Measurements from ENCODE around the gene CTSO.

Gene CTSO

GRCh38 chr4:155891058-155891457, 62.6 kb downstream of the CTSO start:
- no peaks in the 10 kb centered on the region for H3K9me3 ChIP-seq (ENCODE audit: insufficient read depth, low read depth, low read length)
- no peak overlapping the region for H3K4me2 ChIP-seq (ENCODE audit: low read depth, low read length, poor library complexity, severe bottlenecking)
- H2AFZ ChIP-seq (ENCODE audit: low read length): no peak overlapping the region
- no peaks in the 10 kb centered on the region for H4K20me1 ChIP-seq (ENCODE audit: insufficient read depth, low read length, poor library complexity, severe bottlenecking)
- no peaks in the 10 kb centered on the region for H3K9me2 ChIP-seq (replicated peaks; ENCODE audit: low read depth, low read length)
- H3F3A ChIP-seq (ENCODE audit: low read depth): no peaks in the 10 kb centered on the region
- TF ChIP-seq EZH2phosphoT487 (IDR thresholded peaks at IDR 0.05; ENCODE audit: borderline replicate concordance) (no peak), CTCF (conservative IDR thresholded peaks at IDR 0.05; ENCODE audit: low read length) (no peak)
- H3K4me3 ChIP-seq (ENCODE audit: low read length, poor library complexity, severe bottlenecking): no peak overlapping the region
- H3K27me3 ChIP-seq (ENCODE audit: insufficient read depth, low read length, poor library complexity, severe bottlenecking): no peaks in the 10 kb centered on the region
- no peaks in the 10 kb centered on the region for H3K79me2 ChIP-seq (ENCODE audit: insufficient read depth, low read length)
- H3K36me3 ChIP-seq (ENCODE audit: insufficient read depth, low read length): no peaks in the 10 kb centered on the region
- no peaks in the 10 kb centered on the region for H3K4me1 ChIP-seq (ENCODE audit: insufficient read depth, low read length, poor library complexity, severe bottlenecking)
- no peak overlapping the region for H3K9ac ChIP-seq (ENCODE audit: low read depth, low read length, poor library complexity, severe bottlenecking)

GRCh38 chr4:155889946-155890345, 63.7 kb downstream of the CTSO start:
- Histone ChIP-seq H3K4me1 (ENCODE audit: insufficient read depth, low read length, poor library complexity, severe bottlenecking) (no peaks in the 10 kb centered on the region), H3K4me2 (ENCODE audit: low read depth, low read length, poor library complexity, severe bottlenecking) (no peak overlapping the region), H4K20me1 (ENCODE audit: insufficient read depth, low read length, poor library complexity, severe bottlenecking) (no peaks in the 10 kb centered on the region), H3K9me2 (replicated peaks; ENCODE audit: low read depth, low read length) (no peaks in the 10 kb centered on the region), H3K36me3 (ENCODE audit: insufficient read depth, low read length) (no peaks in the 10 kb centered on the region), H3K4me3 (ENCODE audit: low read length, poor library complexity, severe bottlenecking) (no peak overlapping the region), H3K79me2 (ENCODE audit: insufficient read depth, low read length) (no peaks in the 10 kb centered on the region), H3F3A (ENCODE audit: low read depth) (no peaks in the 10 kb centered on the region), H3K9ac (ENCODE audit: low read depth, low read length, poor library complexity, severe bottlenecking) (no peak overlapping the region), H3K9me3 (ENCODE audit: insufficient read depth, low read depth, low read length) (no peaks in the 10 kb centered on the region), H3K27me3 (ENCODE audit: insufficient read depth, low read length, poor library complexity, severe bottlenecking) (no peaks in the 10 kb centered on the region), H2AFZ (ENCODE audit: low read length) (no peak overlapping the region)
- TF ChIP-seq EZH2phosphoT487 (IDR thresholded peaks at IDR 0.05; ENCODE audit: borderline replicate concordance): no peak
- TF ChIP-seq CTCF (conservative IDR thresholded peaks at IDR 0.05; ENCODE audit: low read length): no peak

- Histone ChIP-seq H3K27me3 (ENCODE audit: insufficient read depth, low read length, poor library complexity, severe bottlenecking) (no peaks in the 10 kb centered on the region), H3K9me3 (ENCODE audit: insufficient read depth, low read depth, low read length) (no peaks in the 10 kb centered on the region)
These were observed 64.5 kb downstream of the CTSO start for GRCh38 chr4:155889031-155889793.

More at GRCh38 chr4:155889031-155889793, 64.5 kb downstream of the CTSO start:
- Histone ChIP-seq H3K36me3 (ENCODE audit: insufficient read depth, low read length) (no peaks in the 10 kb centered on the region), H3K4me1 (ENCODE audit: insufficient read depth, low read length, poor library complexity, severe bottlenecking) (no peaks in the 10 kb centered on the region), H3K4me2 (ENCODE audit: low read depth, low read length, poor library complexity, severe bottlenecking) (no peak overlapping the region), H3K4me3 (ENCODE audit: low read length, poor library complexity, severe bottlenecking) (no peak overlapping the region), H2AFZ (ENCODE audit: low read length) (no peak overlapping the region), H3K9ac (ENCODE audit: low read depth, low read length, poor library complexity, severe bottlenecking) (no peak overlapping the region), H3K79me2 (ENCODE audit: insufficient read depth, low read length) (no peaks in the 10 kb centered on the region), H4K20me1 (ENCODE audit: insufficient read depth, low read length, poor library complexity, severe bottlenecking) (no peaks in the 10 kb centered on the region), H3K9me2 (replicated peaks; ENCODE audit: low read depth, low read length) (no peaks in the 10 kb centered on the region), H3F3A (ENCODE audit: low read depth) (no peaks in the 10 kb centered on the region)
- TF ChIP-seq EZH2phosphoT487 (IDR thresholded peaks at IDR 0.05; ENCODE audit: borderline replicate concordance) (no peak), CTCF (conservative IDR thresholded peaks at IDR 0.05; ENCODE audit: low read length) (no peak)

All from Loucy (cell line).